ENCODE data around the gene RPS19BP1. TPM values are rescaled to one million over a fixed set of nuclear protein-coding genes. Genes with fewer than 3 reads are reported as not detected.

RPS19BP1 gene
- total RNA-seq, 1 donor from 2014 or later: 58.7 TPM

DNA sequence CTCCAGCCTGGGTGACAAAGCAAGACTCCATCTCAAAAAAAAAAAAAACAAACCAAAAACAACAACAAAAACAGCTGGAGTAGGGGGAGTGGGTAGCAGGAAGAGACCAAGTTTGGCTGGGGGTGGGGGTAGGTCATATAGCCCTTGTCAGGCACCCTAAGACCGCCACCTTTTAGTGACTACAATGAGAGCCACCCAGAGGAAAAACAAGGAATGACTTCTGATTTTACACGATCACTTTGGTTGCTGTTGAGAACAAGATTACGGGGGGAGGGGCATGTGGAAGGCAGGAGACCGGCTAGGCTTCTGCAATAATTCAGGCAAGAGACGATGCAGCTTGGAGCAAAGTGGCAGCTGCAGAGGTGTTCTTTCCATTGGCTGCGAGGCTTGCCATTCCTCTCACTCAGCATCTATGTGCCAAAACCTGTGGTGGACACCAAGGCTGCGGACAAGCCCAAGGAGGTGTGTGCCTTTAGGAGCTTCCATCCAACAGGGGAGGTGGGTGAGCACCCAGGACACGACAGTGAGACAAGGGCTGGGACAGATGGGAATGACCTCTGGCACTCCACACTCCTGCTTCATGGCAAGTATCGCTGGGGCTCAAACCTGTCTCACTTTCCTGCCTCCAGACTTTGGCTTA lies 1.7 kb downstream of the RPS19BP1 start:
- Mint-ChIP-seq H3K9me3 (ENCODE audit: unreplicated experiment) (no peaks in the 10 kb centered on the region), H3K4me1 (ENCODE audit: low read depth, unreplicated experiment) (peaks cover 21% of the 10 kb centered on the region), H3K36me3 (ENCODE audit: low read depth, unreplicated experiment) (peaks cover 11% of the 10 kb centered on the region), H3K27ac (ENCODE audit: unreplicated experiment) (peak overlapping the region; percentile 47), H3K27me3 (ENCODE audit: low read depth, unreplicated experiment) (no peaks in the 10 kb centered on the region), H3K4me3 (ENCODE audit: unreplicated experiment) (peak overlapping the region; percentile 94)
- Histone ChIP-seq H3K4me3 (ENCODE audit: insufficient read depth, low read depth, low read length) (peak overlapping the region; percentile 5), H3K27me3 (ENCODE audit: insufficient read depth, low read length) (no peaks in the 10 kb centered on the region), H4K20me1 (ENCODE audit: insufficient read depth, low read length) (peaks cover 60% of the 10 kb centered on the region), H3K36me3 (ENCODE audit: insufficient read depth, low read length) (peaks cover 11% of the 10 kb centered on the region), H3K27ac (ENCODE audit: low read depth, low read length) (no peak overlapping the region), H3K9ac (ENCODE audit: low read length) (no peak overlapping the region), H3K4me1 (ENCODE audit: insufficient read depth, low read length) (peaks cover 33% of the 10 kb centered on the region), H3K79me2 (ENCODE audit: insufficient read depth, low read length) (peaks cover 53% of the 10 kb centered on the region), H3K9me3 (ENCODE audit: insufficient read depth, low read depth, low read length) (no peaks in the 10 kb centered on the region), H3K4me2 (ENCODE audit: low read length) (peak overlapping the region; percentile 90), H2AFZ (ENCODE audit: low read depth, low read length) (no peak overlapping the region)
- FAIRE-seq: no peak
- no peak for TF ChIP-seq EZH2 (IDR thresholded peaks at IDR 0.05; ENCODE audit: insufficient read depth, low read length)
- TF ChIP-seq, protein P1, sequence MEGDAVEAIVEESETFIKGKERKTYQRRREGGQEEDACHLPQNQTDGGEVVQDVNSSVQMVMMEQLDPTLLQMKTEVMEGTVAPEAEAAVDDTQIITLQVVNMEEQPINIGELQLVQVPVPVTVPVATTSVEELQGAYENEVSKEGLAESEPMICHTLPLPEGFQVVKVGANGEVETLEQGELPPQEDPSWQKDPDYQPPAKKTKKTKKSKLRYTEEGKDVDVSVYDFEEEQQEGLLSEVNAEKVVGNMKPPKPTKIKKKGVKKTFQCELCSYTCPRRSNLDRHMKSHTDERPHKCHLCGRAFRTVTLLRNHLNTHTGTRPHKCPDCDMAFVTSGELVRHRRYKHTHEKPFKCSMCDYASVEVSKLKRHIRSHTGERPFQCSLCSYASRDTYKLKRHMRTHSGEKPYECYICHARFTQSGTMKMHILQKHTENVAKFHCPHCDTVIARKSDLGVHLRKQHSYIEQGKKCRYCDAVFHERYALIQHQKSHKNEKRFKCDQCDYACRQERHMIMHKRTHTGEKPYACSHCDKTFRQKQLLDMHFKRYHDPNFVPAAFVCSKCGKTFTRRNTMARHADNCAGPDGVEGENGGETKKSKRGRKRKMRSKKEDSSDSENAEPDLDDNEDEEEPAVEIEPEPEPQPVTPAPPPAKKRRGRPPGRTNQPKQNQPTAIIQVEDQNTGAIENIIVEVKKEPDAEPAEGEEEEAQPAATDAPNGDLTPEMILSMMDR (IDR thresholded peaks at IDR 0.05; ENCODE audit: insufficient read depth, low read depth, low read length): peak; percentile 27
- DNase-seq (ENCODE audit: low read depth): no peak

DNA sequence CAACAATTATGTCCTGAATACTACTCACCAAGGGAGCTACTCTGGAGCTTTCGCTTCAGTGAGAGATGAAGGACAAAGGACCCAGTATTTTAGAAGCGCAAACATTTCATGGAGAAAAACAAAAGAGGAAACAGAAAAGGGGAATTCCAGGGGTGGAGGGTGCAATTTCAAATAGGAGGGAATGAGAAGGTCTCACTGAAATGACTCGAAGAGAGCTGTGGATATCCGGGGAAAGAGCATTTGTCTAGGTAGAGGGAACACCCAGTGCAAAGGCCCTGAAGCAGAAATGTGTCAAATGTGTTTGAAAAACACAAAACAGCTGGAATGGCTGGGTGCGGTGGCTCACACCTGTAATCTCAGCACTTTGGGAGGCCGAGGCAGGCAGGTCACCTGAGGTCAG lies 2.4 kb downstream of the RPS19BP1 start:
- peaks cover 23% of the 10 kb centered on the region for H3K4me1 Mint-ChIP-seq (ENCODE audit: low read depth, unreplicated experiment)
- DNase-seq (ENCODE audit: low read depth) (no peak), FAIRE-seq (no peak)
- no peak overlapping the region for H3K27ac Mint-ChIP-seq (ENCODE audit: unreplicated experiment)
- H3K4me2 ChIP-seq (ENCODE audit: low read length): no peak overlapping the region
- H3K4me3 Mint-ChIP-seq (ENCODE audit: unreplicated experiment): peak overlapping the region; percentile 67
- no peaks in the 10 kb centered on the region for H3K9me3 ChIP-seq (ENCODE audit: insufficient read depth, low read depth, low read length)
- peaks cover 16% of the 10 kb centered on the region for H3K36me3 Mint-ChIP-seq (ENCODE audit: low read depth, unreplicated experiment)
- no peak overlapping the region for H3K4me3 ChIP-seq (ENCODE audit: insufficient read depth, low read depth, low read length)
- H4K20me1 ChIP-seq (ENCODE audit: insufficient read depth, low read length): peaks cover 67% of the 10 kb centered on the region
- no peak overlapping the region for H2AFZ ChIP-seq (ENCODE audit: low read depth, low read length)
- H3K79me2 ChIP-seq (ENCODE audit: insufficient read depth, low read length): peaks cover 53% of the 10 kb centered on the region
- no peaks in the 10 kb centered on the region for H3K27me3 Mint-ChIP-seq (ENCODE audit: low read depth, unreplicated experiment)
- no peaks in the 10 kb centered on the region for H3K9me3 Mint-ChIP-seq (ENCODE audit: unreplicated experiment)
- H3K4me1 ChIP-seq (ENCODE audit: insufficient read depth, low read length): peaks cover 33% of the 10 kb centered on the region
- H3K27ac ChIP-seq (ENCODE audit: low read depth, low read length): no peak overlapping the region
- peaks cover 11% of the 10 kb centered on the region for H3K36me3 ChIP-seq (ENCODE audit: insufficient read depth, low read length)
- H3K27me3 ChIP-seq (ENCODE audit: insufficient read depth, low read length): no peaks in the 10 kb centered on the region
- TF ChIP-seq, protein P1 (IDR thresholded peaks at IDR 0.05; ENCODE audit: insufficient read depth, low read depth, low read length): no peak
- no peak for TF ChIP-seq EZH2 (IDR thresholded peaks at IDR 0.05; ENCODE audit: insufficient read depth, low read length)
- no peak overlapping the region for H3K9ac ChIP-seq (ENCODE audit: low read length)

DNA sequence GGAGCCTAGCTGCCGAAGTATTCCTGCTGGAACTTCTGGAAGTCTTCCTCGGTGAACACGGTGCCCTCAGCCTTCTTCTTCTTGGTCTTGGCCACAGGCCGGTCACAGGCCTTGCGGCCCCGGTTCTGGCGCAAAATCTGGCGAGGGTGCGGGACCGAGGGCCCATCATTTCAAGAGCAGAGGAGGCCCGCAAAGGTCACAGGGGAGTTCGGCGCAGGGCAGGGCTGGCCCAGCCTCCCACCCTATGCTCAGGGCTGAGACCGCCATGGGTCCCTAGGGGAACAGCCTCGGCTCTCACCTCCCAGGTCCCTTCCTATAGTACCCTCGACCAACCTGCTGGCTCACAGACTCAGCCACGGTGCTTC lies 3.1 kb downstream of the RPS19BP1 start:
- H3K4me1 Mint-ChIP-seq (ENCODE audit: low read depth, unreplicated experiment): peaks cover 25% of the 10 kb centered on the region
- H3K4me3 ChIP-seq (ENCODE audit: insufficient read depth, low read depth, low read length): no peak overlapping the region
- no peak for FAIRE-seq
- no peak for DNase-seq (ENCODE audit: low read depth)
- no peaks in the 10 kb centered on the region for H3K9me3 ChIP-seq (ENCODE audit: insufficient read depth, low read depth, low read length)
- peak overlapping the region; percentile 66 for H3K4me2 ChIP-seq (ENCODE audit: low read length)
- H2AFZ ChIP-seq (ENCODE audit: low read depth, low read length): no peak overlapping the region
- peaks cover 14% of the 10 kb centered on the region for H3K36me3 ChIP-seq (ENCODE audit: insufficient read depth, low read length)
- H3K27me3 Mint-ChIP-seq (ENCODE audit: low read depth, unreplicated experiment): no peaks in the 10 kb centered on the region
- H3K4me1 ChIP-seq (ENCODE audit: insufficient read depth, low read length): peaks cover 29% of the 10 kb centered on the region
- no peaks in the 10 kb centered on the region for H3K9me3 Mint-ChIP-seq (ENCODE audit: unreplicated experiment)
- no peak overlapping the region for H3K27ac Mint-ChIP-seq (ENCODE audit: unreplicated experiment)
- H3K27ac ChIP-seq (ENCODE audit: low read depth, low read length): no peak overlapping the region
- no peak overlapping the region for H3K9ac ChIP-seq (ENCODE audit: low read length)
- peaks cover 73% of the 10 kb centered on the region for H4K20me1 ChIP-seq (ENCODE audit: insufficient read depth, low read length)
- no peaks in the 10 kb centered on the region for H3K27me3 ChIP-seq (ENCODE audit: insufficient read depth, low read length)
- TF ChIP-seq, protein P1 (IDR thresholded peaks at IDR 0.05; ENCODE audit: insufficient read depth, low read depth, low read length): no peak
- no peak for TF ChIP-seq EZH2 (IDR thresholded peaks at IDR 0.05; ENCODE audit: insufficient read depth, low read length)
- H3K36me3 Mint-ChIP-seq (ENCODE audit: low read depth, unreplicated experiment): peaks cover 16% of the 10 kb centered on the region
- H3K79me2 ChIP-seq (ENCODE audit: insufficient read depth, low read length): peaks cover 58% of the 10 kb centered on the region
- H3K4me3 Mint-ChIP-seq (ENCODE audit: unreplicated experiment): no peak overlapping the region

All from astrocyte (in vitro differentiated cells and primary cell).